GM12878 (cell line): ENCODE data around the gene PIGU. TPM values are rescaled to one million over a fixed set of nuclear protein-coding genes. Genes with fewer than 3 reads are reported as not detected.

ENCODE experiments used
- DPF2 ChIP-seq: fragments of 450-650 bp; IDR thresholded peaks from 2 replicates; pipeline ENCODE4 v1.6.1; 2017; ENCODE audit warnings: mild to moderate bottlenecking
- EZH2 ChIP-seq: IDR thresholded peaks from 2 replicates; pipeline ENCODE4 v1.6.1; 2012; ENCODE audit warnings: low read depth, mild to moderate bottlenecking, control low read depth, inconsistent platforms, low read length, borderline replicate concordance; ENCODE audit not compliant: control insufficient read depth
- FOXK2 ChIP-seq: fragments of 450-650 bp; IDR thresholded peaks from 2 replicates; pipeline ENCODE4 v1.6.1; 2017; ENCODE audit warnings: mild to moderate bottlenecking, moderate library complexity
- NFYB ChIP-seq: IDR thresholded peaks from 2 replicates; pipeline ENCODE4 v1.6.1; 2011; ENCODE audit warnings: low read depth, mild to moderate bottlenecking, low read length, improper control_type of control experiment, moderate library complexity; ENCODE audit not compliant: insufficient read depth
- NR2F1 ChIP-seq: fragments of 450-650 bp; conservative IDR thresholded peaks from 2 replicates; pipeline ENCODE4 v1.6.1; 2017; ENCODE audit warnings: mild to moderate bottlenecking
- NRF1 ChIP-seq: conservative IDR thresholded peaks from 2 replicates; pipeline ENCODE4 v1.6.1; 2011; ENCODE audit warnings: mild to moderate bottlenecking, low read depth, low read length, improper control_type of control experiment
- RB1 ChIP-seq: fragments of 450-650 bp; formaldehyde crosslinking; IDR thresholded peaks from 2 replicates; pipeline ENCODE4 v1.6.1; 2017; ENCODE audit warnings: mild to moderate bottlenecking, borderline replicate concordance
- RELA ChIP-seq: fragments of 450-650 bp; IDR thresholded peaks from 2 replicates; pipeline ENCODE4 v1.8.0; 2014; ENCODE audit warnings: borderline replicate concordance; ENCODE audit not compliant: partially characterized antibody
- SIN3A ChIP-seq: IDR thresholded peaks from 2 replicates; pipeline ENCODE4 v1.6.1; 2012; ENCODE audit warnings: low read depth, low read length, improper control_type of control experiment
- SP1 ChIP-seq: IDR thresholded peaks from one replicate; pipeline ENCODE4 v1.6.1; 2011; ENCODE audit warnings: low read depth, low read length
- SREBF1 ChIP-seq: IDR thresholded peaks from 2 replicates; pipeline ENCODE4 v1.6.1; 2012; ENCODE audit warnings: mild to moderate bottlenecking, low read length
- SRF ChIP-seq, 2 experiments: IDR thresholded peaks; 2 replicates each; pipeline ENCODE4 v1.6.1; 2011; ENCODE audit warnings: low read depth in 2 of 2, low read length in 2 of 2, mild to moderate bottlenecking in 1 of 2, moderate library complexity in 1 of 2
- TAF1 ChIP-seq: IDR thresholded peaks from 2 replicates; pipeline ENCODE4 v1.6.1; 2011; ENCODE audit warnings: mild to moderate bottlenecking, low read depth, low read length, borderline replicate concordance
- TCF7 ChIP-seq: IDR thresholded peaks from 2 replicates; pipeline ENCODE4 v1.6.1; 2014; ENCODE audit warnings: antibody characterized with exemption, borderline replicate concordance
- YY1 ChIP-seq: IDR thresholded peaks from 2 replicates; pipeline ENCODE4 v1.6.1; 2011; ENCODE audit warnings: low read depth, mild to moderate bottlenecking, low read length
- ZNF622 ChIP-seq: fragments of 450-650 bp; IDR thresholded peaks from 2 replicates; pipeline ENCODE4 v1.6.1; 2017; ENCODE audit warnings: mild to moderate bottlenecking, inconsistent platforms
- ZSCAN29 ChIP-seq: fragments of 450-650 bp; IDR thresholded peaks from 2 replicates; pipeline ENCODE4 v1.6.1; 2017; ENCODE audit warnings: mild to moderate bottlenecking, moderate library complexity
- ZZZ3 ChIP-seq: IDR thresholded peaks from 2 replicates; pipeline ENCODE4 v1.6.1; 2011; ENCODE audit warnings: low read depth; ENCODE audit not compliant: control insufficient read depth, insufficient read length
- polyA plus RNA-seq, 11 experiments: library from polyadenylated mRNA; depleted of rRNA in 4 of 11; unstranded in 6 of 11; stranded (reverse) in 5 of 11; fragments of >200 nt; fragmentation: Nextera tagmentation in 4 of 11; fragmentation: Illumina TruSeq in 1 of 11; extraction: Ambion mirVana in 4 of 11; extraction: Trizol in 1 of 11; gene quantifications; 1 replicate in 1 of 11; 2 replicates in 10 of 11; pipeline versions ENCODE4 v1.2.1 to v1.2.3, GENCODE V29; 2011 to 2016; ENCODE audit warnings: inconsistent platforms in 2 of 11, missing spikeins in 2 of 11, low read depth in 1 of 11
- total RNA-seq, 4 experiments: library from RNA; depleted of rRNA in 3 of 4; stranded (reverse); fragments of >200 nt in 3 of 4; fragmentation: Illumina TruSeq in 1 of 4; extraction: Trizol in 1 of 4; gene quantifications; 2 replicates each; pipeline versions ENCODE4 v1.2.1 to v1.2.3, GENCODE V29; 2013 to 2021
- TF ChIP-seq, protein P1 (sequence below): fragments of 150-350 bp; IDR thresholded peaks from 2 replicates; pipeline ENCODE4 v1.6.1; 2016; ENCODE audit warnings: low read depth, low read length
- TF ChIP-seq, protein P2 (sequence below): IDR thresholded peaks from 2 replicates; pipeline ENCODE4 v1.6.1; 2012; ENCODE audit warnings: improper control_type of control experiment, low read depth, low read length; ENCODE audit not compliant: insufficient replicate concordance
- TF ChIP-seq, protein P3 (sequence below): IDR thresholded peaks from 2 replicates; pipeline ENCODE4 v1.6.1; 2012; ENCODE audit warnings: low read depth, low read length, improper control_type of control experiment

PIGU gene
- total and polyA plus RNA-seq, 10 of the 15 experiments (the other 5 are each of a cell fraction or from before 2014, with no cell fraction given): 4.1 to 88.2 (median 25.0) TPM

DNA sequence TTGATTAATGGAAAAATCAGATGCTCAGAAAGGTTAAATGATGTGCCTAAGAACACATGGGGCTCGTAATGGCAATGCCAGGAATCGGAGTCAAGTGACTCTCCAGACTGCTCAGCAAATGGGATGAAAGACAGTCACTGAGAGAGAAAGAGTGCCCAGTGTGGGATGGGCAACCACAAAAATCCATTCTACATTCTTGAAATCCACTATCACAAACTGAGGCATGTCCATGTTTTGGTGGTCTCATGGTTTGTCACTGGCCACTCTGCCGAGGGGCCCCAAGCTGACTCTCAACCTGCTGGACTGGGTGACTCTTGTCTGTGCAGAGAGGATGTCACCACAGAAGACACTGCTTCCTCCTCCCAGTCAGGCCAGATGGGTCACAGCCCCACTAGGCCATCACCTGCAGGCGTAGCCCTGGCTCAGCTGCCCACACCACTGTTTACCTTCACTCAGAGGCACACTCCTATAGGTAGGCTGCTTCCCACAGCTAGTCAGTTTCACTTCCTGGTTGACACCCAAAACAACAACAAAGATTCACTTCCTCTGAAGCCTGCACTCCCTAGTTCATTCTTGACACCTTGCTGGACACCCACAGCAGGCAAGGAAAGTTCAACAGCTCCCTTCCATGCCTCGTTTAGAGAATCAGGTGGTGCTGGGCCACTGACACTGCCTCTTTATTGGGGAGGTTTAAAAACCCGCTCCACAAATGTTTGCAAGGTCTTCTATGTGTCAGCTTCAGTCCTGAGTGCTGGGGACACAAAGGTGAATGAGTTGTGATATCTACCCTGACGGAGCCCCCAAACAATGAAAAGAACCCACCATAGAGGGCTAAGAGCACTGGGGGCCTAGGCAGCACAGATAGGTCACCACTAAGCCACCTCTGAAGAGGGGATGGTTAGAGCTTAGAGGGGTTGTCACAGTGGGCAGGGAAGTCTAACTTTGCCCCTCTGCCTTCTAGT is 96.6 kb downstream of the PIGU start (continued):
- TF ChIP-seq, protein P1, sequence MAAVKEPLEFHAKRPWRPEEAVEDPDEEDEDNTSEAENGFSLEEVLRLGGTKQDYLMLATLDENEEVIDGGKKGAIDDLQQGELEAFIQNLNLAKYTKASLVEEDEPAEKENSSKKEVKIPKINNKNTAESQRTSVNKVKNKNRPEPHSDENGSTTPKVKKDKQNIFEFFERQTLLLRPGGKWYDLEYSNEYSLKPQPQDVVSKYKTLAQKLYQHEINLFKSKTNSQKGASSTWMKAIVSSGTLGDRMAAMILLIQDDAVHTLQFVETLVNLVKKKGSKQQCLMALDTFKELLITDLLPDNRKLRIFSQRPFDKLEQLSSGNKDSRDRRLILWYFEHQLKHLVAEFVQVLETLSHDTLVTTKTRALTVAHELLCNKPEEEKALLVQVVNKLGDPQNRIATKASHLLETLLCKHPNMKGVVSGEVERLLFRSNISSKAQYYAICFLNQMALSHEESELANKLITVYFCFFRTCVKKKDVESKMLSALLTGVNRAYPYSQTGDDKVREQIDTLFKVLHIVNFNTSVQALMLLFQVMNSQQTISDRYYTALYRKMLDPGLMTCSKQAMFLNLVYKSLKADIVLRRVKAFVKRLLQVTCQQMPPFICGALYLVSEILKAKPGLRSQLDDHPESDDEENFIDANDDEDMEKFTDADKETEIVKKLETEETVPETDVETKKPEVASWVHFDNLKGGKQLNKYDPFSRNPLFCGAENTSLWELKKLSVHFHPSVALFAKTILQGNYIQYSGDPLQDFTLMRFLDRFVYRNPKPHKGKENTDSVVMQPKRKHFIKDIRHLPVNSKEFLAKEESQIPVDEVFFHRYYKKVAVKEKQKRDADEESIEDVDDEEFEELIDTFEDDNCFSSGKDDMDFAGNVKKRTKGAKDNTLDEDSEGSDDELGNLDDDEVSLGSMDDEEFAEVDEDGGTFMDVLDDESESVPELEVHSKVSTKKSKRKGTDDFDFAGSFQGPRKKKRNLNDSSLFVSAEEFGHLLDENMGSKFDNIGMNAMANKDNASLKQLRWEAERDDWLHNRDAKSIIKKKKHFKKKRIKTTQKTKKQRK: no peak
- no peak for TF ChIP-seq SIN3A
- no peak for TF ChIP-seq ZNF622
- TF ChIP-seq, protein P2, sequence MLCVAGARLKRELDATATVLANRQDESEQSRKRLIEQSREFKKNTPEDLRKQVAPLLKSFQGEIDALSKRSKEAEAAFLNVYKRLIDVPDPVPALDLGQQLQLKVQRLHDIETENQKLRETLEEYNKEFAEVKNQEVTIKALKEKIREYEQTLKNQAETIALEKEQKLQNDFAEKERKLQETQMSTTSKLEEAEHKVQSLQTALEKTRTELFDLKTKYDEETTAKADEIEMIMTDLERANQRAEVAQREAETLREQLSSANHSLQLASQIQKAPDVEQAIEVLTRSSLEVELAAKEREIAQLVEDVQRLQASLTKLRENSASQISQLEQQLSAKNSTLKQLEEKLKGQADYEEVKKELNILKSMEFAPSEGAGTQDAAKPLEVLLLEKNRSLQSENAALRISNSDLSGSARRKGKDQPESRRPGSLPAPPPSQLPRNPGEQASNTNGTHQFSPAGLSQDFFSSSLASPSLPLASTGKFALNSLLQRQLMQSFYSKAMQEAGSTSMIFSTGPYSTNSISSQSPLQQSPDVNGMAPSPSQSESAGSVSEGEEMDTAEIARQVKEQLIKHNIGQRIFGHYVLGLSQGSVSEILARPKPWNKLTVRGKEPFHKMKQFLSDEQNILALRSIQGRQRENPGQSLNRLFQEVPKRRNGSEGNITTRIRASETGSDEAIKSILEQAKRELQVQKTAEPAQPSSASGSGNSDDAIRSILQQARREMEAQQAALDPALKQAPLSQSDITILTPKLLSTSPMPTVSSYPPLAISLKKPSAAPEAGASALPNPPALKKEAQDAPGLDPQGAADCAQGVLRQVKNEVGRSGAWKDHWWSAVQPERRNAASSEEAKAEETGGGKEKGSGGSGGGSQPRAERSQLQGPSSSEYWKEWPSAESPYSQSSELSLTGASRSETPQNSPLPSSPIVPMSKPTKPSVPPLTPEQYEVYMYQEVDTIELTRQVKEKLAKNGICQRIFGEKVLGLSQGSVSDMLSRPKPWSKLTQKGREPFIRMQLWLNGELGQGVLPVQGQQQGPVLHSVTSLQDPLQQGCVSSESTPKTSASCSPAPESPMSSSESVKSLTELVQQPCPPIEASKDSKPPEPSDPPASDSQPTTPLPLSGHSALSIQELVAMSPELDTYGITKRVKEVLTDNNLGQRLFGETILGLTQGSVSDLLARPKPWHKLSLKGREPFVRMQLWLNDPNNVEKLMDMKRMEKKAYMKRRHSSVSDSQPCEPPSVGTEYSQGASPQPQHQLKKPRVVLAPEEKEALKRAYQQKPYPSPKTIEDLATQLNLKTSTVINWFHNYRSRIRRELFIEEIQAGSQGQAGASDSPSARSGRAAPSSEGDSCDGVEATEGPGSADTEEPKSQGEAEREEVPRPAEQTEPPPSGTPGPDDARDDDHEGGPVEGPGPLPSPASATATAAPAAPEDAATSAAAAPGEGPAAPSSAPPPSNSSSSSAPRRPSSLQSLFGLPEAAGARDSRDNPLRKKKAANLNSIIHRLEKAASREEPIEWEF: no peak
- no peak for TF ChIP-seq SRF (IDR thresholded peaks at IDR 0.05; ENCODE audit: low read depth in 2 of 2, low read length in 2 of 2)
- no peak for TF ChIP-seq ZSCAN29
- TF ChIP-seq DPF2: peak; percentile 37; the same call in 1 of the 2 replicates
- TF ChIP-seq NR2F1: no peak
- TF ChIP-seq NFYB: 0 out of 2 replicates have a peak, but pooled peaks have one; percentile 40
- TF ChIP-seq ZZZ3: no peak
- TF ChIP-seq TCF7: no peak
- TF ChIP-seq, protein P3, sequence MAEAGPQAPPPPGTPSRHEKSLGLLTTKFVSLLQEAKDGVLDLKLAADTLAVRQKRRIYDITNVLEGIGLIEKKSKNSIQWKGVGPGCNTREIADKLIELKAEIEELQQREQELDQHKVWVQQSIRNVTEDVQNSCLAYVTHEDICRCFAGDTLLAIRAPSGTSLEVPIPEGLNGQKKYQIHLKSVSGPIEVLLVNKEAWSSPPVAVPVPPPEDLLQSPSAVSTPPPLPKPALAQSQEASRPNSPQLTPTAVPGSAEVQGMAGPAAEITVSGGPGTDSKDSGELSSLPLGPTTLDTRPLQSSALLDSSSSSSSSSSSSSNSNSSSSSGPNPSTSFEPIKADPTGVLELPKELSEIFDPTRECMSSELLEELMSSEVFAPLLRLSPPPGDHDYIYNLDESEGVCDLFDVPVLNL: no peak
- no peak for TF ChIP-seq SREBF1
- TF ChIP-seq NRF1: no peak
- peak; percentile 11 for TF ChIP-seq SP1
- no peak for TF ChIP-seq RELA
- peak; percentile 76 for TF ChIP-seq FOXK2
- no peak for TF ChIP-seq RB1
- no peak for TF ChIP-seq EZH2
- no peak for TF ChIP-seq YY1
- no peak for TF ChIP-seq TAF1
